ENCODE measurements around the gene IFIT2. TPM values are rescaled to one million over a fixed set of nuclear protein-coding genes. Genes with fewer than 3 reads are reported as not detected.

Gene IFIT2
- total RNA-seq, 1 experiment from 2014 or later = 31.6 TPM

DNA sequence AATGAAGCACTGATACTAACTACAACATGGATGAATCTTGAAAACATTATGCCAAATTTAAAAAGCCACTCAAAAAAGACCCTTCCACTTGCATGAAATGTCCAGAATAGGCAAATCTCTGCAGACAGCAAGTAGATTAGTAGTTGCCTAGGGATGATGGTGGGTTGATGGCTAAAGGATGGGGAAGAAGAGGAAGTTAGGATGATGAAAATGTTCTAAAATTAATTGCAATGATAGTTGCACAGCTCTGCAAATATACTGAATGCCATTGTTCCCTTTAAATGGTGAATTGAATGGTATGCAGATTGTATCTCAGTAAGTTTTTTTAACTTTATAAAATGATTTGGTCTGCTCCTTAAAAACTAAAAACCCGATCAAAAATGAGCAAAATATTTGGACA is 43.0 kb upstream of the IFIT2 start:
- CTCF ChIA-PET = no interaction called here

DNA sequence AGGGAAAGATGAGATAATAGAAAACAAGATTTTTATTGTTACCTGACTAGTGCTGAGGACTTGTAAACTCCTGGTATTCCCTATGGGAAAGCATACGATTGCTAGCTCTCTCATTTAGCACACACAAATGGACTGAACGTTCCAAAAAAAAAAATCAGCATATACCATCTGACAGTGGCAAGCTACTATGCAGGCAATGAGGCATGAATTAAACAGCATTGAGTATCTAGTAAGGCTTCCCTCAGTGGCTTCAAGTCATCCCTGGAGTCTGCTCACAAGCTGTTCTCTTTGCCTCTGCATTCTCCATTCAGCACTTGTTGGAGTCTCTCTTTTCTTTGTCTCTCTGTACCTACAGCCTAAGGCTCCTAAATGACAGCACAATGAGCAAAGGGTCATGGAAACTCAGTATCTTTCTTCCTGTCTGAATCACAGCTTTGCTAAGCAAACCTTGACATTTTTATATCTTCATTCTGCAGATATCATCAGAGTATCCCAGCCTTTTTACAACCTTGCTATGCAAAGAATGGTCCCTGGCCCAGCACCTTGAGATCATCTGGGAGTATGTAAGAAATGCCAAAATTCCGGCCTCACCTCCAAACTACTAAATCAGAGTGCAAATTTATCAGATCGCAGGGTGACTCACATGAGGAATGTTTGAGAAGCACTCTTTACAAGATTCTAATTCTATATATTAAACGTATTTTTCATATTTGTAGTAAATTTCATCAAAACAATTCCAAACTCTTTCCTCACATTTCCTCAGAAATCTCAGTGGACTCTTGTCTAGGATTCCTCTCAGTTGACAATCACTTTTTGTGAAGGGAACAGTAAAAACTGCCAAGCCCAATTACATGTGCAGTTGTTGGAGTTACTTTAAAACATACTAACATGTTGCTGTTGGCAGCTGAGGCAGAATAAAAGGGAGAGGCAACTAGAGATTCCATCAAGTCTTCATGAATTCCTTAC is 39.5 kb upstream of the IFIT2 start:
- POLR2A ChIA-PET = no interaction called here
- Histone ChIP-seq H3K27me3 (ENCODE audit: control insufficient read depth, insufficient read depth, low read length) (no peaks in the 10 kb centered on the region), H3K4me1 (ENCODE audit: control insufficient read depth, insufficient read depth, low read length) (peaks cover 46% of the 10 kb centered on the region), H3K4me3 (ENCODE audit: low read depth in 2 of 2, low read length in 2 of 2) (no peak overlapping the region), H3K27ac (ENCODE audit: low read length) (peak overlapping the region; percentile 86), H3K36me3 (ENCODE audit: control insufficient read depth, insufficient read depth, low read length) (no peaks in the 10 kb centered on the region), H3K9me3 (ENCODE audit: control insufficient read depth, insufficient read depth, low read depth, low read length) (peaks cover 6% of the 10 kb centered on the region; the same call in 1 of the 2 replicates)
- intact Hi-C loops (cut with micrococcal nuclease; ENCODE audit: unreplicated experiment) (no loop called here), in situ Hi-C loops (cut with HindIII; ENCODE audit: low pct_unique_long_range_greater_than_20kb, low sequenced_read_pairs) (no loop called here)
- ATAC-seq (peak; percentile 89), DNase-seq (ENCODE audit: low read depth, low spot score) (no peak)
- peak; percentile 64; the same call in 1 of the 2 replicates for TF ChIP-seq TCF7L2 (IDR thresholded peaks at IDR 0.05; ENCODE audit: low read depth, low read length)
- no peak for TF ChIP-seq SIN3A (IDR thresholded peaks at IDR 0.05; ENCODE audit: borderline replicate concordance, insufficient read depth, low read depth, low read length)
- CTCF ChIA-PET = interaction anchor here (1.6 kb wide), 1 partner anchor 38 kb away, joined by 3 read pairs; no protein-coding TSS in a partner anchor
- BruUV-seq (replicated peaks) = no TSS peak

More for the DNA sequence above, 43.0 kb upstream of the IFIT2 start:
- ATAC-seq (no peak), DNase-seq (ENCODE audit: low read depth, low spot score) (no peak)
- BruUV-seq (replicated peaks) = no TSS peak
- Histone ChIP-seq H3K9me3 (ENCODE audit: control insufficient read depth, insufficient read depth, low read depth, low read length) (peaks cover 4% of the 10 kb centered on the region; the same call in 1 of the 2 replicates), H3K36me3 (ENCODE audit: control insufficient read depth, insufficient read depth, low read length) (no peaks in the 10 kb centered on the region), H3K4me1 (ENCODE audit: control insufficient read depth, insufficient read depth, low read length) (peaks cover 33% of the 10 kb centered on the region), H3K4me3 (ENCODE audit: low read depth in 2 of 2, low read length in 2 of 2) (no peak overlapping the region), H3K27me3 (ENCODE audit: control insufficient read depth, insufficient read depth, low read length) (no peaks in the 10 kb centered on the region), H3K27ac (ENCODE audit: low read length) (no peak overlapping the region)
- POLR2A ChIA-PET = no interaction called here
- TF ChIP-seq, protein P1, sequence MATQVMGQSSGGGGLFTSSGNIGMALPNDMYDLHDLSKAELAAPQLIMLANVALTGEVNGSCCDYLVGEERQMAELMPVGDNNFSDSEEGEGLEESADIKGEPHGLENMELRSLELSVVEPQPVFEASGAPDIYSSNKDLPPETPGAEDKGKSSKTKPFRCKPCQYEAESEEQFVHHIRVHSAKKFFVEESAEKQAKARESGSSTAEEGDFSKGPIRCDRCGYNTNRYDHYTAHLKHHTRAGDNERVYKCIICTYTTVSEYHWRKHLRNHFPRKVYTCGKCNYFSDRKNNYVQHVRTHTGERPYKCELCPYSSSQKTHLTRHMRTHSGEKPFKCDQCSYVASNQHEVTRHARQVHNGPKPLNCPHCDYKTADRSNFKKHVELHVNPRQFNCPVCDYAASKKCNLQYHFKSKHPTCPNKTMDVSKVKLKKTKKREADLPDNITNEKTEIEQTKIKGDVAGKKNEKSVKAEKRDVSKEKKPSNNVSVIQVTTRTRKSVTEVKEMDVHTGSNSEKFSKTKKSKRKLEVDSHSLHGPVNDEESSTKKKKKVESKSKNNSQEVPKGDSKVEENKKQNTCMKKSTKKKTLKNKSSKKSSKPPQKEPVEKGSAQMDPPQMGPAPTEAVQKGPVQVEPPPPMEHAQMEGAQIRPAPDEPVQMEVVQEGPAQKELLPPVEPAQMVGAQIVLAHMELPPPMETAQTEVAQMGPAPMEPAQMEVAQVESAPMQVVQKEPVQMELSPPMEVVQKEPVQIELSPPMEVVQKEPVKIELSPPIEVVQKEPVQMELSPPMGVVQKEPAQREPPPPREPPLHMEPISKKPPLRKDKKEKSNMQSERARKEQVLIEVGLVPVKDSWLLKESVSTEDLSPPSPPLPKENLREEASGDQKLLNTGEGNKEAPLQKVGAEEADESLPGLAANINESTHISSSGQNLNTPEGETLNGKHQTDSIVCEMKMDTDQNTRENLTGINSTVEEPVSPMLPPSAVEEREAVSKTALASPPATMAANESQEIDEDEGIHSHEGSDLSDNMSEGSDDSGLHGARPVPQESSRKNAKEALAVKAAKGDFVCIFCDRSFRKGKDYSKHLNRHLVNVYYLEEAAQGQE (IDR thresholded peaks at IDR 0.05; ENCODE audit: insufficient read depth in 1 of 2, low read depth in 2 of 2, low read length in 1 of 2) = no peak
- TF ChIP-seq POLR2AphosphoS5 (IDR thresholded peaks at IDR 0.05; ENCODE audit: low read depth, low read length) (no peak), CTCF (IDR thresholded peaks at IDR 0.05) (no peak)
- in situ Hi-C loops (cut with HindIII; ENCODE audit: low pct_unique_long_range_greater_than_20kb, low sequenced_read_pairs) (no loop called here), intact Hi-C loops (cut with micrococcal nuclease; ENCODE audit: unreplicated experiment) (no loop called here)

- ChIA-PET POLR2A (no interaction called here), CTCF (no interaction called here)
- no peak overlapping the region for H3K4me3 ChIP-seq (ENCODE audit: low read depth in 2 of 2, low read length in 2 of 2)
- in situ Hi-C loops (cut with HindIII; ENCODE audit: low pct_unique_long_range_greater_than_20kb, low sequenced_read_pairs) = no loop called here
- peak overlapping the region; percentile 86 for H3K27ac ChIP-seq (ENCODE audit: low read length)
- peaks cover 6% of the 10 kb centered on the region; the same call in 1 of the 2 replicates for H3K9me3 ChIP-seq (ENCODE audit: control insufficient read depth, insufficient read depth, low read depth, low read length)
- ATAC-seq = no peak
- TF ChIP-seq CTCF (IDR thresholded peaks at IDR 0.05) (no peak), TCF7L2 (IDR thresholded peaks at IDR 0.05; ENCODE audit: low read depth, low read length) (no peak), SIN3A (IDR thresholded peaks at IDR 0.05; ENCODE audit: borderline replicate concordance, insufficient read depth, low read depth, low read length) (no peak), POLR2AphosphoS5 (IDR thresholded peaks at IDR 0.05; ENCODE audit: low read depth, low read length) (no peak)
- TF ChIP-seq, protein P1 (IDR thresholded peaks at IDR 0.05; ENCODE audit: insufficient read depth in 1 of 2, low read depth in 2 of 2, low read length in 1 of 2) = no peak
- no peaks in the 10 kb centered on the region for H3K36me3 ChIP-seq (ENCODE audit: control insufficient read depth, insufficient read depth, low read length)
- no TSS peak for BruUV-seq (replicated peaks)
- intact Hi-C loops (cut with micrococcal nuclease; ENCODE audit: unreplicated experiment) = no loop called here
- no peaks in the 10 kb centered on the region for H3K27me3 ChIP-seq (ENCODE audit: control insufficient read depth, insufficient read depth, low read length)
- peaks cover 46% of the 10 kb centered on the region for H3K4me1 ChIP-seq (ENCODE audit: control insufficient read depth, insufficient read depth, low read length)
- no peak for DNase-seq (ENCODE audit: low read depth, low spot score)
Observed at GRCh38 chr10:89263091-89263490, 38.8 kb upstream of the IFIT2 start.
